Measurements from ENCODE around the gene CD244. TPM values are rescaled to one million over a fixed set of nuclear protein-coding genes. Genes with fewer than 3 reads are reported as not detected.

Gene CD244
- total RNA-seq, 1 donor: not detected

DNA sequence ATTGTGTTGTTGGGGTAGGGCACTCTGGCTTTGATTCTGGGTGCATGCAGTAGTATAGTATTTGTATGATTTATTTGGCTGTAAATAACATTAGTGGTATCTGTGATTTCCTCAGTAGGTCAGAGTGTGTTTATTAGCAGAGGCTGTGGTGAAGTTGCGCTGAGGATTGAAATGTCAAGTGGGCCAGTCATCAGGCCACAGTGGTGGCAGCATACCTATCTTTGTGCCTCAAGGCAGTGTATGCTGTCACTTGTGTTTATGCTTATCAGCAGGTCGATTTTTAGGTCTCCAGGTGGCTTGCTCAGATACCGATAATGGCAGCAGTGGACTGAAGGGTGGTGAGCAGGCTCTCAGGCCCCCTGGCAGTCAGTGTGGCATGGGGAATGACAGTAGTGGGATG is 55.4 kb downstream of the CD244 start:
- no peaks in the 10 kb centered on the region for H3K79me2 ChIP-seq (ENCODE audit: insufficient read depth, low read length)
- no peaks in the 10 kb centered on the region for H4K20me1 ChIP-seq (ENCODE audit: insufficient read depth, low read length)
- H3K9me3 ChIP-seq (ENCODE audit: low read depth, low read length): no peaks in the 10 kb centered on the region
- no peak for DNase-seq (ENCODE audit: insufficient read length, low spot score, missing footprints)
- TF ChIP-seq, protein P1, sequence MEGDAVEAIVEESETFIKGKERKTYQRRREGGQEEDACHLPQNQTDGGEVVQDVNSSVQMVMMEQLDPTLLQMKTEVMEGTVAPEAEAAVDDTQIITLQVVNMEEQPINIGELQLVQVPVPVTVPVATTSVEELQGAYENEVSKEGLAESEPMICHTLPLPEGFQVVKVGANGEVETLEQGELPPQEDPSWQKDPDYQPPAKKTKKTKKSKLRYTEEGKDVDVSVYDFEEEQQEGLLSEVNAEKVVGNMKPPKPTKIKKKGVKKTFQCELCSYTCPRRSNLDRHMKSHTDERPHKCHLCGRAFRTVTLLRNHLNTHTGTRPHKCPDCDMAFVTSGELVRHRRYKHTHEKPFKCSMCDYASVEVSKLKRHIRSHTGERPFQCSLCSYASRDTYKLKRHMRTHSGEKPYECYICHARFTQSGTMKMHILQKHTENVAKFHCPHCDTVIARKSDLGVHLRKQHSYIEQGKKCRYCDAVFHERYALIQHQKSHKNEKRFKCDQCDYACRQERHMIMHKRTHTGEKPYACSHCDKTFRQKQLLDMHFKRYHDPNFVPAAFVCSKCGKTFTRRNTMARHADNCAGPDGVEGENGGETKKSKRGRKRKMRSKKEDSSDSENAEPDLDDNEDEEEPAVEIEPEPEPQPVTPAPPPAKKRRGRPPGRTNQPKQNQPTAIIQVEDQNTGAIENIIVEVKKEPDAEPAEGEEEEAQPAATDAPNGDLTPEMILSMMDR (IDR thresholded peaks at IDR 0.05; ENCODE audit: extremely low read depth, low read depth, low read length): no peak
- H3K36me3 ChIP-seq (ENCODE audit: insufficient read depth, low read length): no peaks in the 10 kb centered on the region
- H3K4me1 ChIP-seq (ENCODE audit: insufficient read depth, low read length): no peaks in the 10 kb centered on the region
- no peak overlapping the region for H3K27ac ChIP-seq (ENCODE audit: low read depth, low read length)
- H3K4me3 ChIP-seq (ENCODE audit: insufficient read depth, low read length): no peak overlapping the region
- H3K27me3 ChIP-seq (ENCODE audit: insufficient read depth, low read length): no peaks in the 10 kb centered on the region
- H2AFZ ChIP-seq (ENCODE audit: low read length): no peak overlapping the region
- H3K4me2 ChIP-seq (ENCODE audit: insufficient read depth, low read length): no peak overlapping the region

- Histone ChIP-seq H2AFZ (ENCODE audit: low read length) (no peak overlapping the region), H3K27ac (ENCODE audit: low read depth, low read length) (no peak overlapping the region), H4K20me1 (ENCODE audit: insufficient read depth, low read length) (no peaks in the 10 kb centered on the region), H3K79me2 (ENCODE audit: insufficient read depth, low read length) (no peaks in the 10 kb centered on the region), H3K9me3 (ENCODE audit: low read depth, low read length) (no peaks in the 10 kb centered on the region), H3K27me3 (ENCODE audit: insufficient read depth, low read length) (no peaks in the 10 kb centered on the region), H3K4me2 (ENCODE audit: insufficient read depth, low read length) (no peak overlapping the region), H3K36me3 (ENCODE audit: insufficient read depth, low read length) (no peaks in the 10 kb centered on the region), H3K4me3 (ENCODE audit: insufficient read depth, low read length) (no peak overlapping the region), H3K4me1 (ENCODE audit: insufficient read depth, low read length) (no peaks in the 10 kb centered on the region)
- TF ChIP-seq, protein P1 (IDR thresholded peaks at IDR 0.05; ENCODE audit: extremely low read depth, low read depth, low read length): no peak
- DNase-seq (ENCODE audit: insufficient read length, low spot score, missing footprints): no peak
These were observed 55.9 kb downstream of the CD244 start for GRCh38 chr1:160806784-160807183.

GRCh38 chr1:160806109-160806665 is 56.5 kb downstream of the CD244 start:
- Histone ChIP-seq H2AFZ (ENCODE audit: low read length) (no peak overlapping the region), H3K36me3 (ENCODE audit: insufficient read depth, low read length) (no peaks in the 10 kb centered on the region), H4K20me1 (ENCODE audit: insufficient read depth, low read length) (no peaks in the 10 kb centered on the region), H3K79me2 (ENCODE audit: insufficient read depth, low read length) (no peaks in the 10 kb centered on the region), H3K4me1 (ENCODE audit: insufficient read depth, low read length) (no peaks in the 10 kb centered on the region), H3K27me3 (ENCODE audit: insufficient read depth, low read length) (no peaks in the 10 kb centered on the region), H3K27ac (ENCODE audit: low read depth, low read length) (no peak overlapping the region), H3K4me3 (ENCODE audit: insufficient read depth, low read length) (no peak overlapping the region), H3K4me2 (ENCODE audit: insufficient read depth, low read length) (no peak overlapping the region), H3K9me3 (ENCODE audit: low read depth, low read length) (no peaks in the 10 kb centered on the region)
- DNase-seq (ENCODE audit: insufficient read length, low spot score, missing footprints): no peak
- TF ChIP-seq, protein P1 (IDR thresholded peaks at IDR 0.05; ENCODE audit: extremely low read depth, low read depth, low read length): no peak

- H3K27ac ChIP-seq (ENCODE audit: low read depth, low read length): no peak overlapping the region
- H4K20me1 ChIP-seq (ENCODE audit: insufficient read depth, low read length): no peaks in the 10 kb centered on the region
- no peak overlapping the region for H3K4me2 ChIP-seq (ENCODE audit: insufficient read depth, low read length)
- H2AFZ ChIP-seq (ENCODE audit: low read length): no peak overlapping the region
- TF ChIP-seq, protein P1 (IDR thresholded peaks at IDR 0.05; ENCODE audit: extremely low read depth, low read depth, low read length): no peak
- no peaks in the 10 kb centered on the region for H3K4me1 ChIP-seq (ENCODE audit: insufficient read depth, low read length)
- H3K27me3 ChIP-seq (ENCODE audit: insufficient read depth, low read length): no peaks in the 10 kb centered on the region
- no peak for DNase-seq (ENCODE audit: insufficient read length, low spot score, missing footprints)
- no peak overlapping the region for H3K4me3 ChIP-seq (ENCODE audit: insufficient read depth, low read length)
- H3K9me3 ChIP-seq (ENCODE audit: low read depth, low read length): no peaks in the 10 kb centered on the region
- no peaks in the 10 kb centered on the region for H3K79me2 ChIP-seq (ENCODE audit: insufficient read depth, low read length)
- no peaks in the 10 kb centered on the region for H3K36me3 ChIP-seq (ENCODE audit: insufficient read depth, low read length)
These were observed 60.7 kb downstream of the CD244 start for GRCh38 chr1:160801836-160802580.

Measured in osteoblast (primary cell).